Measurements from ENCODE around the gene LRRC4C.

The LRRC4C gene

DNA sequence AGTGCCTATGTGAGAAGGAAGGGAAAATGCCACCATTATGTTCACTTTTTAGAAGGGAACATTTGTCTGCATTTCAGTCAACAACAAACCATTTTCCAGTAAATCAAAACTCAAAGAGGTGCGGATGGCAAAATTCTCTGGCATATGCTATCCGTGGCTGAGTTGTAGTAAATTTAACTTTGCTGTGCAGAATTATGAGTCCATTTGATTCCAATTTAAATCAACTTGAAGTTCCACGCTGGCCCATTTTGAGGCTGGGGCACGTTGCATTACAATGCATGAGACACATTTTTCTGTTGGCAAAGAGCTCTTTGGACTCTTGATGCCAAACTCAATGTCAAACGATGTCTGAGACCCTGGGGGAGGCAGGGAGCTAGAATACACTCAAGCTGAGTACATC is 211.8 kb downstream of the LRRC4C start:
- no peak for DNase-seq

DNA sequence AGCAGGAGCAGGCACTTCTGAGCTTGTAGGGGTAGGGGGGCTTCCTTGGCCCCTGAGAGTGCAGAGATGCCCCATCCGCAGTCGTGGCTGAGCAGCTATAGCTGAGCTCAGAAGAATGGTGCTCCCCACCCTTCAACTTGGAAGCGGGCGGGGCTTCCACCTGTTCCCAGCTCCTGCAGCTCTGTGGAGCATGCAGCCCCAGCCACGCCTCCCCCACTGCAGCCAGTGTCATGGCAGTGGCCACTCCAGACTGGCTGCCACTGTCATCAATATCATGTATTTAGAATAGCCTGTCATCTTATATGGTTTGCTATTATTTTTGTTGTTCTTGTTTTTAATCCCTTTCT is 213.1 kb downstream of the LRRC4C start:
- no peak for DNase-seq

DNA sequence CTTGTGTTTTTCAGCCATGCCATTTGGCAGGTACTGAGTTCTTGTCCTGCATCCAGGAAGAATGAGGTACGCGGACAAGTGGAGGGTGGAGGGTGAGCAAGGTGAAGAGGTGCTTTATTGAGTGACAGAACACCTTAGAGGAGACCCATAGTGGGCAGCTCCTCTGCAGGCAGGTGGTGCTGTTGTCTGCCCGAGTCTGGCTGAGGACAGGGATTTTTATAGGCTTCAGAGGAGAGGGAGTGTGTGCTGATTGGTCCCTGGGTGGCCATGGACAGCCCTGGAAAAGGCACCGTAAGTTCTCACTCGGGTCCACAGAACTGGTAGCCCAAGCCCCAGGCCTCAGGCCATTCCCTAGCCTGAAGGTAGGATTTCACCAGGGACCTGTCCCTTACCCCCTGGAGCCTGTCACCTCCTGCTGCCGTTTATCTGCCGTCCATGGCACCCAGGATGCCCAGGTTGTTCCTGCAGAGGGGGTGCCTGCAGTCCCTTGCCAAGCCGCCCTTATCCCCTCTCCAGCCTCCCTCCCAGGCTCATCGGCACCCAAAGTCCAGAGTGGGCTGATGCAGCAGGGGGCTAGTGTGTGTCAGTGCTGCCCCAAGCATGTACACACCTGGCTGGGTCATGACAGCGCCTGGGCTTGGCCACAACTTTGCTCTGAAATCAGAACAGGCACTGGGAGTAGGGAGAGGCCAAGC is 213.6 kb downstream of the LRRC4C start:
- DNase-seq = no peak

DNA sequence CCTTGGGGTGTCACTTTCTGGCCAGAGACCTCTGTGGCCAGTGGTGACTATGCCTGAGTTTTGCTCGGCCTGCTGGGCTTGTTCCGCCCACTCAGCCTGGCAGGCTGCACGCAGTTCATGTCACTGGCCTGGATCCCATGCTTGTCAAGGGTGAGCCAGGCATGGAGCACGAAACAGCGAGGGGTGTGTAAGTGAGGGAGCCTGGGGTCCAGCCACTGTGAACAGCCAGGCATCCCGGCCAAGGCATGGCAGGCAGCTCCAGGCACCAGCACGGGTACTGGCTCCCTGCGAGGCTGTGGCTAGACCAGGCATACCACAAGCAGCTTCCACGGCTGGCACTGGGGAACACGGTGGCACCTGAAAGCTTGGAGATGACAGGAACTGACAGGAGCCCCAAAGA is 214.3 kb downstream of the LRRC4C start:
- no peak for DNase-seq

DNA sequence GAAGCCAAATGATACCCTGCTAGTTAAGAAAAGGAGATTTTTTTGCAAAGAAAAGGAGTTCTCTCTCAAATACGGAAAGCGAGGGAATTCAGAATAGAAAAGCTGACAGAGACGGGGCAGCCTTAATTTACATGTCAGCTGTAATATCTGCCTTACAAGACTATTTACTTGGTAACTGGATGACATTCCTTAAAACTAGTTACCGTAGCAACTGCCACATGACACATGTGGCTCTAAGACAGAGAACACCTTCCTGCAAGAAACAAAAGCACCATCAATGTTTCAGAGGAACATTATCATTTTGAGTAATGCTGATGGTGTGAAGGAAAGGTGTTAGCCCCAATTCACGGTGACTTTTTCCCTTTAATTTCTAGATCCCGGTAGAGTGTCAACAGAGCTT is 222.1 kb downstream of the LRRC4C start:
- DNase-seq = no peak

DNA sequence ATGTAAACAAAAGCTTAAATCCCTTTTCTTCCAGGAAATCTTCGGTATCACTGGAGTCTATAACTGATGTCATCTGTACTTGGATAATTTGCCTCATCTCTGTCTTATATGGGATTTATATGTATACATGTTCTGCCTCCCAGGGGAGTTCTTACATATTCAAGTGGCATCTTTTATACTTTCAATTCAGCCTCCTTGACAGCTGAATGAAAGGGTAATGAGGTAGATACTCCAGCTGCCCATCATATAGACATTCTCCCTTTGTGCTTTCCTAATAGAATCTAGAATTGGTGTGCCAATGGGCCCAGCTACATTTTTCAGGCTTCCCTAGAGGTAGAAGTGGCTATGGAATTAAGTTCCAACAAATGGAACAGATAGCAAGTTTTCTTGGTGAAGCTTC is 223.8 kb downstream of the LRRC4C start:
- DNase-seq = no peak

DNA sequence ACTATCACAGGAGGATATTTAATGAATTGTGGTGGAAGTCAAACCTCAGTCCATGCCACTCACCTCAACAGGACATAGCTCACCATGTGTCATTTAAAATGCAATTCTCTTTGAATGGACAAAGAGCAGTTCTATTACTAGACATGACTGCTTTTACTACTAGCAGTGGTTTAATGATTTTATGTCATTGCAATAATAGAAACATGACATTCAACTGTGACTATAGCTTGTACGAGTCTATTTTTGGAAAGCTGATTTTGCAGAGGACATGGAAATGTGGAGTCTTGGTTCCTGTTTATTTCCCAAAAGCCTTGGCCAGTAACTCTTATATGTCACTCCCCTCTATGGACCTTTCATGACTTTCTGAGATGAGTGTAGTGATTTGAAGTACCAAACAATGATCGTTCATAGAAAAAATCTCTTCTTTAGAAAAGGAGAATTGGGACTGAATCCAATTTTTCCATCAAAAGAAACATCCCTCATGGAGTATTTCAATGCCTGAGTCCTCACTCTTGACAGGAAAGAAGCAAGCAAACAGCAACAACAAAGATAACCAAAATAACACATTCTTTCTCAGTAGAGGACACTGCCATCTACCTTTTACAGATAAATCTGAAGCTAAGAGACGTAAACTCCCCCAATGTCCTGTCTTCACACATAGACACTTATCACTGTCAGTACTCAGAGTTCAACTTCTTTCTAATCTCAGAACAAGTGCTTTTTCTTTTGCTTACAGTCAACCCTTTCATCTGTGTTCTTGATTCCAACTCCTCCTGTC is 233.4 kb downstream of the LRRC4C start:
- DNase-seq = no peak

DNA sequence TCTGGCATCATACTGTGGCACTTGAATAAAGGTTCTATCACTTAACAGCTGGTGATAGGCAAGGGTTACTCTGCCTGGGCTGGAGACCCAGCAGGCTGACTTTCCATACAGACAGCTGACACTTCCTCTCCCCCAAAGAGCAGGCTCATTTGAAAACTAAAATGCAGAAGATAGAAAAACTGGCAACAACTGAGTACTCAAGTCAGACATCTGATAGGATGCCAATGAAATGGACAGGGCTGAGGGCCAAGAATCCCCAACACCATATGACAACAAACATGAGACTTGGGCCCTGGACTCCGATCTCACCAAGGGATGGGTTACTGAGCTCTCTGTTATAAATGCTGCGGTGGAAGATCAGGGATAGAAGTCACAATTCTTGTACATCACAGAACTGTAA is 237.2 kb downstream of the LRRC4C start:
- DNase-seq = no peak

DNA sequence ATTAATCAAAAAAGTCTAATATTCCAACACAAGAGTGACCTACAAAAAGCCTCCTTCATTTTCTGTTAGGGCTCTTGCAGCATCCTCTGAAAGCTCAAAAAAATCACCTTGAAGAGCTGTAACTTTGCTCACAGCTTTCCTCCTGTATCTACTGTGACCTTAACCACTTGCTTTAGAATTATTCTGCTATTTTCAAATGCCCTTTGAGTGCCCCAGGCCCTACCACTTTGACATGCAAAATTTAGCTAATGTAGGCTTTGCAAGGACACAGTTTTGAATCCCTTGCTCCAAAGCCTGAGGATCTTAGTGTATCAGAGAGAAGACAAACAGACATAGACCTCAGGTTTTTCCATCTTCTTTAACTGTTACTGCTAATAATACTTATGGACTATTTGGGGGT is 253.1 kb downstream of the LRRC4C start:
- DNase-seq = no peak

DNA sequence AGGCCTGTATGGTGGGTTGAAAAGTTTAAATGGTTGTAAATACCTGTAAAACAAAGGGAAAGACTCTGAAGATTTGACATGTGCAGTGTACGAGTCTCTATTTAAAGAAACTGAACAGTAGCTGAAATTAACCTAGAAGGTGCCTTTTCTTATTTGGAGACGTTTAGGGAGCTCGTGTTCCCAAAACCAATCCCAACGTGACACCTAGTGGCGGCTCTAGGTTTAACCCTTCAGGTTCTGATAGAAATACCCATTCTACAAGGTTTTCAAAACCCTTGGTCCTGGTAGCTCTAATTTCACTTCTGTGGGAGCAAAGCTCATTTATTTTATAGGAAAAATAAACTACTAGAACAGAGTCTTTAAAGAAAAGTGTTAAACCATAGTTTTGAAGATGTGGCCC is 258.3 kb downstream of the LRRC4C start:
- peak; percentile 32 for DNase-seq

DNA sequence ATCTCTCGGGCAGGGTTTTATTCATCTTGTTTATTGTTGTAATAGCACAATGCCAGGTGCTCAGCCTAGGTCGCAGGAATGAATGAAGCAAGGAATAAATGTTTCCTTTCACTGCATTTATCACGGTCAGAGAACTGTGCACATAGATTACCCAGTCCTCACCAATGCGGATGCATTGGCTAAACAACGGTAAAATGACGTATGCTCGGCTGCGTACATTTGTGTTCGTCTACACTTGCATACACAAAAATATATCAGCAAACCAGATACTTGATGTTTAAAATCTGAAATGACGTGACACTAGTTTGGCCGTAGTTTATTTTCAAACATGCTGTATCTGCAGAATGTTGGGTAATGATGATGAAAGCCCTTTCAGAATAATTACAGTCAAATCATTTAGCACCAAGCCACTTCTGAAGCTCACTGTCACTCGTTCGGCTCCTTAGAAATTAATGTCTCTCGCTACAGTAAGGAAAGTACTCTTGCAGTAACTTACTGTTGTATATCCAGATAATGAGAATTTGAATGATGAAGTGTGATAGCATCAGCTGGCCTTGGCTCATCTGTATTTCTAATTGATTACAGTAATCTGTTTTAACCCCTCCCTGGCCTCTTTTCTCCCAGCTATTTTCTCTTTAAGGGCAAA is 268.9 kb downstream of the LRRC4C start:
- DNase-seq = no peak

DNA sequence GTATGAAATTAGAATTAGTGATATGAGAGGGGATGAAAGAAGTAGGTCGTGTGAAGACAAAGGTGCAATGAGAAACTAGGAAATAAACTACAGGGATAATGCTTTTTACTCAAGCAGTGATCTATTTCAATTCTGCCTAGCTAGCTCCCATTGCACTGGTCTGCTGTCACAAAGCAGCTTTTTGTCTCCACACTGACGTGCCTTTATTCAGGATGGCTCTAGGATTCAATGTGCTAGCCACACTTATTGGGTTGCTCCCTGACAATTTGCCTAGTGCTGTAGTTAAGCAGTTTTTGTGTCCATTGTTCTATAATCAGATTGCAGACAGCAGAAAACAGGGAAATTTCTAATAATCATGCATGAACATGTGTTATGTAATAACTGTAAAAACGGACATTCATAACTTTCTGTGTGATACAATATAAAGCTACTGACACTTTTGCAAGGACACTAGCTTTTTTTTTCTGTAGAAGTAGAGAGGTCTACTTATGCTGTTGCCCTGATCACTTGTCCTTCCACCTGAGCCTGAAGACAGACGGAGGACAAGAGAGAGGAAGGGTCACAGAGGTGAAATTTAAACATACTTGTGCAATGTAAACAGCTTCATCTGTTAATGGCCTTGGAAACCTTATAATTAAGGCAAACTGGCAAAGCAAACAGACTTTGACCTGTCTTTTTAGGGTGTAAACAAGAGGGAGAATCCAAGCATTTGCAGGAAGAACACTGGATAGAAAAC is 269.6 kb downstream of the LRRC4C start:
- DNase-seq = no peak

DNA sequence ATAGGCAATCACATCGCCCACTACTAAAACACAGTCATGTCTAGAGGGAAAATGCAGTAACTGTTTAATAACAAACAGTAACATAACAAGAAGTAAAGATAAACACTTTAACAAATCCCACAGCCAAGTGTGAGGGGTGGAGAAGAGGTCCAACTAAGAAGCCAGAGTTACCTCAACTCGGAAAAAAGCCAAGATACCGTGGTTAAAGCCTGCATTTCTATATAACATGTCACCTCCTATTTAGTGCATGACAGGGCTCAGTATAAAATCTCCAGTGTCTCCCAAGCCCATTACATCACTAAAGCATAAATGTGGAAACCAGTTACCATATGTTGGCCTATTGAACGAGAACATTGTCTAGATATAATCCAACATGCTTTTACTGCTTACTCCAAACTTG is 281.7 kb downstream of the LRRC4C start:
- no peak for DNase-seq

DNA sequence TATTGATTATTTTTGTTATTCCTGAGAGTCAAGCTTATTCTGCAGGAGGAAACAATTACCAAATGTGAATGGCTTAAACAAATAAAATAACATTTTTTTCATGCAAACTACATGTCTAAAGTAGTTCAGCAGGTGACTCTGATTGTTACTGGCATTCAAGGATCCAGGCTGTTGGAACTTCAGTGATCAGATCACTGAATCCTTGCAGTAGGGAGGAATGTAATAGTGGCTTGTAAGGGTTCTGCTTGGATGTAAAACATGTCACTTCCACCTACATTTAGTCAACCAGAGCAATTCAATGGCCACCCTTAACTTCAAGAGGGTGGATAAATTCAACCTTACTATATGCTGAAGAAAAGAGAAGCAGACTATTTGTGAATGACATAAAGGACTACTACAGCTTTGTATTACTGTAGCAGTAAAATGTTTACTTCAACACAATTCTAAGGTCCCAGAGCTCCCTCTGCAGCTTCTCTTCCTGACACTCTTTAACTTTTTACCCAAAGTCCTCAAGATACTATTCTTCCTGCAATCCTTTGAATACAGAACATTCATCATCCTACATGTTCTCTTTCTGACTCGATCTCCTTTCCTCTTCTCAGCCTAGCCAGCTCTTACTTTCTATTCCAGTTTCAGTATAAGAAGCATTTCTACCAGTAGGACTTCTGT is 284.0 kb downstream of the LRRC4C start:
- DNase-seq = no peak

DNA sequence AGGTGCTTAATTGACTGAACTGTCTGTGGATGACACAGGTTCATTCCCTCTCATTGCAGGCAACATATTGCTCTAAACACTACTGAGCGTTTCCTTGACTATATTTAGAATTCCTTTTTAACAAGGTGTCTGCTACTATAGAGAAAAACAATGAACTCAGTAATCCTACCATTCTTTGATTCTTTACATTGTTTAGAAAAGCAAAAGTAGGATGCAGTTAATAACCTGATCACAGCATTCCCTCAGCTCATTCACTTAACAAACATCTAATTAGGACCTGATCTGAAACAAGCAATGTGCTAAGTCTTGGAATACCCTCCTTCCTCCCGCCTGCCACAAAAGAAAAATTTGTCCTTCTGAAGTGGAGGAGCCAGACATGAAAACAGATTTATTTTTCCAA is 313.1 kb downstream of the LRRC4C start:
- no peak for DNase-seq

DNA sequence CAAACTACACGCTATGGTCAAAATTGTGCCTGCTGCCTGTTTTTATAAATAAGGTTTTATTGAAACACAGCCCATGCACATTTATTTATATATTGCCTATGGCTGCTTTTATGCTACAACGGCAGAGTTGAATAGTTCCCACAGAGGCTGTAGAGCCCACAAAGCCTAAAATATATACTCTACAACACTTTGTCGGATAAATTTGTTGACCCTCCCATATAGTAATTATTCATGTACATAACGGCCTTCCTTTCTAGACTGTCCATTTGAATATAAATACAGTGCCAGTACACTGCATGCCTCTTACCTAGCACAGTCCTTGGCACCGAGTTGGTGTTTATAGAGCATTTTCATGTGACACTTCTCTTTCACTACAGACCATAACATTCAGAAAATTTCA is 314.0 kb downstream of the LRRC4C start:
- DNase-seq = no peak

DNA sequence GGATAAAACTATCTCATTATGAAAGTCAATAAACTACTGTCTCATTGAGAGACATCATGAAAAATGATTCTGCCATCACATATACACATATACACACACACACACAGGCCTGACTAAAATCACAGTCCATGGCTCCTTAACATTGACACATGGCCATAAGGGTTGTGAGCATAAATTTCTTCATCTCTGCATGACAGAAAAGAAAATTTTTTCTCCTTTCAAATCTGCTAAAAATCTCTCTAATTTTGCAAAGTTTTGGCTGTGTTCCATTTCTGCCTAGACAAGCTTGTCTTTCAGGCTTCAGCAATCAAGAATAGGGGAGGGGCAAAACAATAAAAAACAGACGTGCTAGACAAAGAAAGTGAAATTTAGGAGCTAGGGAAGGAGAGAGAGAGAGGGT is 324.5 kb downstream of the LRRC4C start:
- no peak for DNase-seq

DNA sequence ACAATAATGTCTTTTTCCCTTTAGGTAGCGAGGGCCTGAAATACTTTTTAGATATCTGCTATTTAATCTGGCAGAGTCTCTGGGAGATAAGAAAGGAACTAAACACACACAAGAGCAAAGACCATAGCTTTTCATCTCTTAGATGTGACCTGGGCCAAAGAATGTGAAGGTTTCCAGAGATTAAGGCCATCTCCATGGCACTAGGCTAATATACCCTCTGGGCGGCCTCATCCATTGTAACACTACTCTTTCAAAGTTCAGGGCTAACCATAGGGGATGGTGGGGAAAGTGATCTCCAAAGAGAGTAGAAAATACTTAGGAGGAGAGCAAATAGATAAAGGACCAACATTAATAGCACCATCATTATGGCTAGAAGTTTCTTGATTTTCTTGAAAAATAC is 326.4 kb downstream of the LRRC4C start:
- DNase-seq = no peak

DNA sequence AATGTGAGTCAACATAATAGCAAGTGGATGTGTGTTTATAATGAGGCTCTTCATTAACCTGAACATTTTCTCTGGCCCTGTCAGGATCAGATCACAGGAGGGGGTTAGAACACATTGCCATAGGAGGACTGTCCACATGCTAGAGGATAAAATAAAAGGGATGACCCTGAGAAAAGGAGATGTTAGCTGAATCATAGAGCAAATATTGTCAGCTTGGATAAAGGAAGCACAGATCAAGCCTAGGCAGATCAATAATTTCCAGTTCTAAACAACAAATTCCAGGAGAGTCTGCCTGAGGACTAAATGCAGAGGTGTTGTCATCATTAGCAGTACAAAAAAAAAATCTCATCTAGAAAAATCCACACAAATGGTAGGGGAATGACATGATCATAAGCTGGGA is 337.9 kb downstream of the LRRC4C start:
- DNase-seq = no peak

DNA sequence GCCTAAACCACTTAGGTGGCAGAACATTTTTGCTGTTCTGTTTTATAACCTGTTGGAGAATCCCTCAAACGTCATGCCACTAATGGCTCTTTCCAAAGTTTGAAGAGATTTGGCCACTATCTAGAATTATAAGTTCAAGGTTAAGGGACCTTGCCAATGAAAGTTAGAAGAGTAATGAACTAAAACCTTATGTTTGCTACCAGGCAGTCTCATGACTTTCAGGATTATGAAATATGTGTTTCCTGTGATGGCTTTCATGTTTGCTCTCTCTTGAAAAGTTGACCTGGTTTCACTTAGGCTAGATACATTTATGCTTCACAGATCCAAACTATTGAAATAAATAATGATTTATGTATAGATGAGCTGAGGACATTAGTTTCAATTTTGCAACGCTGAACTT is 340.0 kb downstream of the LRRC4C start:
- no peak for DNase-seq

DNA sequence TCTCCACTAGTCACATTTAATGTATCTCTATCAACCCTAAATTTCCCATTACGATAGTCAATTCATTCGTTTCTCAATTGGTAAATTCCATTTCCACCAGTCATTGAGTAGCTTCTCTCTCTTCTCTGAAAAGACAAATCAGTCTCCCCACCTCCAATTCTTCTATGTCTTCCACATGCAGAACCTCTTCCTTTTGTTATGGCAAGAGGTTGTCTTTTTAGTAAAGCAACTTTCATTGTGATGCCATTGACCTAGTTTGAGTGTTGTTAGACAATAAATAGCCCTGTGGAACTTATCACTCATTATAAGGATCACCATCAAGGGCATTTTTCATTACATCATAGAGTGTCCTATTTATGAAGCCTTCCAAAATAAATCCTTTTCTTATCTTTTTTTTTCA is 340.9 kb downstream of the LRRC4C start:
- no peak for DNase-seq

DNA sequence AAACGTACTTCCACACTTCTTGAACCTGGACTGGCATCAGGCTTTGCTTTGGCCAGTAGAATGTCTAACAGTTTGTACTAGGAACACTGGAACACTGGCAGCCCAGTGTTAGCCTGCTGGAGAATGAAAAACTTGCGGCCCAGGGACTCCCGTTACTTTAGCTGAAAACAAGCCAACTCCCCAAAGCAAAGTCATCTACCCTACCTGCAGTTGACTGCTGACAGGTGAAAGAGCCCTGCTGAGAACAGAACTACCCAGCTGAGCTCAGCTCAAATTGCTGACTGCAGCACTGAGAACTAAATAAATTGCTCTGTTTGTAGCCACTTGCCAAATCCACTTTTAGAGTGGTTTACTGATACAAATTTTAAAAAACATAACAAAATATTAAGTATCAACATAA is 342.5 kb downstream of the LRRC4C start:
- DNase-seq = no peak

DNA sequence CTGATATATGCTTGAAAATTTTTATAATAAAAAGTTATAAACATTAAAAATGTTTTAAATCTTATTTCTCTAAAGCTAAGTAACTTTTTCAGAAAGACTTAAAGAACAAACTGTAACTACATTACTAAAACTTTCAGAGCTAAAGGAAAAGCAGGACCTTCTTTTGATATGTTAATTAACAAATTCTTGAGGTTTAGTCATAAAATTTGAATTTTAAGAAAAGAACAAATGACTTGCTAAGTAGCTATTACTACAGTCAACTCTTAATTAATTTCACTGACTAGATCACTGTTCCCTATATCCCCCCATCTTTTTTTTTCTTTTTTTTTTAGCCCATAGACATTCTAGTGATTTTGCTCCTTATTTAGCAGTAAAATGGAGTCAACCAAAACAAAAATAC is 344.4 kb downstream of the LRRC4C start:
- DNase-seq = no peak

Measured in NCI-H1092 (cell line).